Endothelial cell of umbilical vein (primary cell): ENCODE data around the gene RASGRF2. TPM values are rescaled to one million over a fixed set of nuclear protein-coding genes. Genes with fewer than 3 reads are reported as not detected.
A peak's percentile ranks its signal among the peaks of the same experiment; 100 is the strongest.

Experiments
- BruUV-seq: library from RNA; stranded (reverse); fragments of 400-500 nt; replicated peaks from 2 replicates; lab custom pipeline; 2021; lab: Mats Ljungman, UMichigan
- CTCF ChIA-PET: fragments of 300-600, 350-600 bp; sonication (Branson Sonifier 250); formaldehyde crosslinking; loops from one replicate; lab custom pipeline; 2021; ENCODE audit warnings: antibody characterized with exemption, inconsistent platforms; lab: Charles Lee
- POLR2A ChIA-PET: fragments of 300-600, 350-600 bp; sonication (Branson Sonifier 250); formaldehyde crosslinking; loops from one replicate; lab custom pipeline; 2021; ENCODE audit warnings: antibody characterized with exemption, inconsistent platforms; lab: Charles Lee
- DNase-seq: peaks from one replicate; pipeline ENCODE4 v3.0.0-alpha.2; 2011; ENCODE audit warnings: low read depth, low spot score
- FAIRE-seq: peaks from 2 replicates; lab custom pipeline; 2011; peaks lifted over from hg19 to GRCh38; lab: Jason Lieb, UNC
- H2AFZ ChIP-seq: 2 replicates; pipeline ENCODE4 v1.6.0; 2012; ENCODE audit warnings: low read depth, low read length, control low read depth, inconsistent platforms
- H3K27ac ChIP-seq: 2 replicates; pipeline ENCODE4 v1.5.1; 2011; ENCODE audit warnings: low read depth, mild to moderate bottlenecking, control low read depth, low read length, moderate library complexity; ENCODE audit not compliant: insufficient read depth
- H3K27me3 ChIP-seq, 2 experiments: 2 replicates each; pipeline versions ENCODE4 v1.6.0 to v1.6.1; 2011; ENCODE audit warnings: low read length in 2 of 2, mixed read lengths in 1 of 2; ENCODE audit not compliant: control insufficient read depth in 2 of 2, insufficient read depth in 2 of 2
- H3K36me3 ChIP-seq, 2 experiments: 2 replicates in 1 of 2; 3 replicates in 1 of 2; pipeline ENCODE4 v1.5.1; 2011; ENCODE audit warnings: low read length in 2 of 2, mild to moderate bottlenecking in 1 of 2, moderate library complexity in 1 of 2; ENCODE audit not compliant: control insufficient read depth in 2 of 2, insufficient read depth in 2 of 2; ENCODE audit errors: extremely low read depth in 1 of 2
- H3K4me1 ChIP-seq: 3 replicates; pipeline ENCODE4 v1.5.1; 2011; ENCODE audit warnings: mild to moderate bottlenecking, low read length; ENCODE audit not compliant: control insufficient read depth, insufficient read depth; ENCODE audit errors: extremely low read depth
- H3K4me2 ChIP-seq: 2 replicates; pipeline ENCODE4 v1.6.1; 2011; ENCODE audit warnings: low read length, control low read depth, mixed read lengths; ENCODE audit not compliant: insufficient read depth
- H3K4me3 ChIP-seq, 3 experiments: fragments of 200-600 bp in 1 of 3; sonication (generic), shearing (Covaris generic) in 1 of 3; replicated peaks in 1 of 3; 2 replicates each; pipeline ENCODE4 v1.5.1; 2011 to 2016; ENCODE audit warnings: control low read depth in 3 of 3, low read length in 3 of 3, mild to moderate bottlenecking in 2 of 3, inconsistent platforms in 1 of 3, low read depth in 1 of 3, moderate library complexity in 1 of 3; ENCODE audit not compliant: insufficient read depth in 1 of 3
- H3K79me2 ChIP-seq: 2 replicates; pipeline ENCODE4 v1.6.0; 2012; ENCODE audit warnings: low read length, inconsistent platforms; ENCODE audit not compliant: control insufficient read depth, insufficient read depth
- H3K9ac ChIP-seq: replicated peaks from 2 replicates; pipeline ENCODE3; 2011; ENCODE audit warnings: low read length, control low read depth; ENCODE audit not compliant: insufficient read depth; ENCODE audit errors: extremely low read depth
- H3K9me1 ChIP-seq: replicated peaks from 3 replicates; pipeline ENCODE4 v1.6.0; 2011; ENCODE audit warnings: mild to moderate bottlenecking, low read length; ENCODE audit not compliant: control insufficient read depth, insufficient read depth; ENCODE audit errors: extremely low read depth
- H3K9me3 ChIP-seq: replicated peaks from 2 replicates; pipeline ENCODE4 v1.5.1; 2012; ENCODE audit warnings: low read length, inconsistent platforms; ENCODE audit not compliant: control insufficient read depth, insufficient read depth
- H4K20me1 ChIP-seq: replicated peaks from 2 replicates; pipeline ENCODE3; 2011; ENCODE audit warnings: mild to moderate bottlenecking, low read length; ENCODE audit not compliant: control insufficient read depth, insufficient read depth; ENCODE audit errors: extremely low read depth
- CTCF ChIP-seq, 2 donors: IDR thresholded peaks; 1 replicate in 1 of 2; 2 replicates in 1 of 2; pipeline ENCODE4 v1.5.1; 2011; ENCODE audit warnings: low read length in 2 of 2, mild to moderate bottlenecking in 2 of 2, moderate library complexity in 2 of 2, control low read depth in 1 of 2, inconsistent platforms in 1 of 2, low read depth in 1 of 2; ENCODE audit not compliant: insufficient read depth in 1 of 2; ENCODE audit errors: extremely low read depth in 1 of 2
- EZH2 ChIP-seq: IDR thresholded peaks from 2 replicates; pipeline ENCODE4 v1.6.1; 2012; ENCODE audit warnings: borderline replicate concordance, low read depth, mild to moderate bottlenecking, moderate library complexity, low read length, inconsistent platforms; ENCODE audit not compliant: severe bottlenecking
- FOS ChIP-seq: IDR thresholded peaks from 2 replicates; pipeline ENCODE4 v1.6.1; 2011; ENCODE audit warnings: mild to moderate bottlenecking, low read length, moderate library complexity, borderline replicate concordance; ENCODE audit not compliant: insufficient read depth
- GATA2 ChIP-seq: IDR thresholded peaks from 2 replicates; pipeline ENCODE4 v1.7.0; 2011; ENCODE audit warnings: low read depth, mild to moderate bottlenecking, moderate library complexity, mixed read lengths, low read length; ENCODE audit not compliant: insufficient read length, insufficient read depth
- JUN ChIP-seq: IDR thresholded peaks from 2 replicates; pipeline ENCODE4 v1.6.1; 2011; ENCODE audit warnings: borderline replicate concordance, low read depth; ENCODE audit not compliant: insufficient read length, insufficient read depth
- MYC ChIP-seq: IDR thresholded peaks from one replicate; pipeline ENCODE4 v1.6.1; 2011; ENCODE audit warnings: mild to moderate bottlenecking, low read depth, low read length
- POLR2A ChIP-seq: IDR thresholded peaks from 2 replicates; pipeline ENCODE4 v1.6.1; 2012; ENCODE audit warnings: low read depth, mild to moderate bottlenecking, control low read depth, low read length
- POLR2AphosphoS5 ChIP-seq: IDR thresholded peaks from 2 replicates; pipeline ENCODE4 v1.6.1; 2012; ENCODE audit warnings: low read depth, mild to moderate bottlenecking, control low read depth, low read length, moderate library complexity; ENCODE audit not compliant: insufficient read depth
- dilution Hi-C: fragments of 300-500 bp; cut with MboI; formaldehyde crosslinking; loops from one replicate; pipeline ENCODE4 v1.15.0; 2019; ENCODE audit warnings: low sequenced_read_pairs; ENCODE audit not compliant: extremely low pct_ligation_motif_present
- intact Hi-C: fragments of 100-400 bp; cut with micrococcal nuclease; formaldehyde crosslinking; loops from one replicate; pipeline ENCODE4 v1.10.0; 2022
- polyA plus RNA-seq, 4 experiments: library from polyadenylated mRNA; depleted of rRNA in 3 of 4; stranded (reverse) in 3 of 4; unstranded in 1 of 4; fragments of >200 nt; gene quantifications; 2 replicates each; pipeline versions ENCODE4 v1.2.1 to v1.2.3, GENCODE V29; 2011 to 2012; ENCODE audit warnings: missing spikeins in 1 of 4
- total RNA-seq: library from RNA; stranded (reverse); gene quantifications from 2 replicates; pipeline ENCODE4 v1.2.3, GENCODE V29; 2021
- TF ChIP-seq, protein P1 (sequence below): IDR thresholded peaks from 2 replicates; pipeline ENCODE4 v1.6.1; 2011; ENCODE audit not compliant: insufficient read depth, insufficient read length

The RASGRF2 gene
- total and polyA plus RNA-seq, 2 donors (not counting 3 experiments of a cell fraction or from before 2014, with no cell fraction given), result 0.41 to 4.0 TPM

GRCh38 chr5:80988419-80988935, 28.3 kb downstream of the RASGRF2 start:
- no peak overlapping the region for H2AFZ ChIP-seq
- FAIRE-seq (peak; percentile 55), DNase-seq (no peak)
- peaks cover 11% of the 10 kb centered on the region for H3K4me1 ChIP-seq
- BruUV-seq, result no TSS peak
- no peak overlapping the region for H3K4me2 ChIP-seq
- H4K20me1 ChIP-seq, result no peaks in the 10 kb centered on the region
- TF ChIP-seq EZH2 (no peak), POLR2AphosphoS5 (no peak), CTCF (IDR thresholded peaks at IDR 0.05; ENCODE audit: extremely low read depth in 1 of 2, insufficient read depth in 1 of 2, low read depth in 1 of 2, low read length in 2 of 2) (no peak), JUN (no peak), GATA2 (no peak), FOS (no peak), POLR2A (no peak), MYC (no peak)
- TF ChIP-seq, protein P1, sequence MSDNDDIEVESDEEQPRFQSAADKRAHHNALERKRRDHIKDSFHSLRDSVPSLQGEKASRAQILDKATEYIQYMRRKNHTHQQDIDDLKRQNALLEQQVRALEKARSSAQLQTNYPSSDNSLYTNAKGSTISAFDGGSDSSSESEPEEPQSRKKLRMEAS, result no peak
- dilution Hi-C loops (no loop called here), intact Hi-C loops (no loop called here)
- H3K36me3 ChIP-seq, result no peaks in the 10 kb centered on the region
- H3K9ac ChIP-seq, result no peak overlapping the region
- H3K27me3 ChIP-seq, result no peaks in the 10 kb centered on the region
- no peaks in the 10 kb centered on the region for H3K9me3 ChIP-seq
- CTCF ChIA-PET, result no interaction called here
- H3K4me3 ChIP-seq, result no peak overlapping the region
- H3K79me2 ChIP-seq, result no peaks in the 10 kb centered on the region
- H3K27ac ChIP-seq, result no peak overlapping the region
- no peaks in the 10 kb centered on the region for H3K9me1 ChIP-seq
- POLR2A ChIA-PET, result no interaction called here
